UCSD-AML1 (cell line): Measurements from ENCODE around the gene SEPTIN12.
"Not testable (repeated sequence)": the region's sequence is repeated elsewhere in the genome, so short reads cannot be mapped to it uniquely, and the experiment has no call there.

Source experiments
- DNase-seq: peaks from one replicate; lab custom pipeline; 2025; ENCODE audit not compliant: unreplicated experiment; lab: John Stamatoyannopoulos, UW

The SEPTIN12 gene

GRCh38 chr16:4785758-4786433 lies 2.2 kb downstream of the SEPTIN12 start:
- no peak for DNase-seq

- not testable (repeated sequence) for DNase-seq
These were observed 3.6 kb downstream of the SEPTIN12 start for GRCh38 chr16:4784444-4784987.

GRCh38 chr16:4783951-4784336 lies 4.2 kb downstream of the SEPTIN12 start:
- DNase-seq, result no peak

- DNase-seq, result no peak
These were observed 4.7 kb downstream of the SEPTIN12 start for GRCh38 chr16:4783251-4783950.

- no peak for DNase-seq
These were observed 7.9 kb downstream of the SEPTIN12 start for GRCh38 chr16:4780235-4780634.

GRCh38 chr16:4778050-4778392 lies 10.1 kb downstream of the SEPTIN12 start:
- no peak for DNase-seq

- DNase-seq, result no peak
These were observed 10.7 kb downstream of the SEPTIN12 start for GRCh38 chr16:4777339-4778049.

- no peak for DNase-seq
These were observed 11.9 kb downstream of the SEPTIN12 start for GRCh38 chr16:4776141-4776705.

GRCh38 chr16:4775005-4775404 lies 13.1 kb downstream of the SEPTIN12 start:
- no peak for DNase-seq

- DNase-seq, result no peak
These were observed 15.8 kb downstream of the SEPTIN12 start for GRCh38 chr16:4772351-4772750.

GRCh38 chr16:4771646-4772045 lies 16.5 kb downstream of the SEPTIN12 start:
- no peak for DNase-seq

- no peak for DNase-seq
These were observed 18.9 kb downstream of the SEPTIN12 start for GRCh38 chr16:4769306-4769638.

- peak; percentile 95 for DNase-seq
These were observed 19.4 kb downstream of the SEPTIN12 start for GRCh38 chr16:4768549-4769305.

GRCh38 chr16:4767872-4768548 lies 20.1 kb downstream of the SEPTIN12 start:
- DNase-seq, result no peak

GRCh38 chr16:4766875-4767628 lies 21.1 kb downstream of the SEPTIN12 start, which contains the start of gene ZNF500:
TSS of gene ZNF500 (minus strand) at chr16:4767162. CDS start at chr16:4765978, 1,184 bp downstream.
- DNase-seq, result peak; percentile 97

- DNase-seq, result no peak
These were observed 22.4 kb downstream of the SEPTIN12 start for GRCh38 chr16:4765511-4766474.

GRCh38 chr16:4763791-4764190 lies 24.4 kb downstream of the SEPTIN12 start:
- no peak for DNase-seq

GRCh38 chr16:4762205-4762604 lies 25.9 kb downstream of the SEPTIN12 start:
- no peak for DNase-seq
